Esophagus mucosa (tissue), 1 donor: Measurements from ENCODE around the gene SHROOM4. TPM values are rescaled to one million over a fixed set of nuclear protein-coding genes. Genes with fewer than 3 reads are reported as not detected.

Experiments
- ATAC-seq: fragments of 200-7000 bp; cut with Tn5 transposase; one replicate; pipeline ENCODE4 v1.9.1; 2020
- total RNA-seq: library from RNA; stranded (reverse); gene quantifications from one replicate; pipeline ENCODE4 v1.2.4, GENCODE V29; 2023
- donor health status: DM: yes; HTN: yes; CAD: no.

The SHROOM4 gene
- 1.7 TPM for total RNA-seq

DNA sequence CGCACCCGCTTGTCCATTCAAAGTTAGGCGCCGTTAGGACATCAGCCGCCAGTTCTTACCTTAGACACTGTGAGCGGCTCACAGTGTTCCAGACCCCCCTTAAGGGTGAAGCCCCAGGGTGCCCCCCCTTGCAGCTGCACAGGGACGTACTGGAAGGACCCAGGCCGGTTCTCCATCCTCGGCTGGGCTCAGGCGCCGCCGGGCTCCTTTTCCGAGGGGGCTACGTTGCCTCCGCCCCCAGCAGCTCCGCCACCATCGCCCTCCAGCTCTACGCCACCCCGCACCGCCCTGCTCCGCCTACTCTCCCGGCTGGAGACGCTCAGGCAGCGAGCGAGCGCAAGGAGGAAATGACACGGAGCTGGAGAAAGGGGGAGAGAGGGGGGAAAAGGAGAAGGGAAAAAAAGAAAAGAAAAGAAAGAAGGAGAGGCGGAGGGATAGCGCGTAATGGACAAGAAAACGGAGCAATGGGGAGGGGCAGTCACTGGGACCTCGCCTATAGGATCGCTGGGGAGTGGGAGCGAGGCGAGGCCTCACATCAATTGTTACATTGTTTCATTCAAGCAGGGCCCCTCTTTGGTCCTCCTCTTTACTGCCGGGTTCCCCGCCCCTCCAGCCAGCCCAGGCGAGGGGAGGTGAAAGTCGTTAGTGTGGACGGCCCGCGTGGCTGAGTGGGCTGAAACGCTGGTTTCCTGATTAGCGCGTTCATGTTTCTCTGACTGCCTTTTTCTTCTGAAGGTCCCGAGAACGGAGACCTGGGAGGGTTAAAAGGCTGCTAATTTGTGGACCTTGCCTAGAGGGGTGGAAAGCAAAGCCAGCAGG, at the start of gene SHROOM4:
Gene SHROOM4, minus strand, starts transcription at position 352 of the 819 bp plus-strand sequence. Its CDS starts 176 bp downstream, at position 176.
- ATAC-seq: peak; percentile 57

DNA sequence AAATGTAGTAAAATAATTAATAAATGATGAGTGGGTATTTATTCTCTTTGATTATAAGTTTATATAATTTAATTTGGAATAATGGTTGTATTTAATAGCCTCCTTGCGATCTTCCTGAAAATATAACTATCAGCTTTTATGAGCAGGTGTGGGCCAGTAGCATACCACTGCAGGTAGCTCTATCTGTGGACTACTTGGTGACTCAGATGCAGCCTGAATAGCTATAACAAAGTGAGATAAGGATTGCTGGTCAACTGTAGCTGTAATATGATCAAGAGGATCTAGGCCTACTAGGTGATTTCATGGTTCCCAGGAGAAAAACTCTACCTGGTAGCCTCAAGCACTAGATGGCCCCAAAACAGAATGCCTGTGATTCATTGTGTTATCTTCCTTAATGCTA, 49.5 kb upstream of the SHROOM4 start:
- no peak for ATAC-seq

- ATAC-seq: no peak
Measured at GRCh38 chrX:50860518-50860917, 46.5 kb upstream of the SHROOM4 start.

DNA sequence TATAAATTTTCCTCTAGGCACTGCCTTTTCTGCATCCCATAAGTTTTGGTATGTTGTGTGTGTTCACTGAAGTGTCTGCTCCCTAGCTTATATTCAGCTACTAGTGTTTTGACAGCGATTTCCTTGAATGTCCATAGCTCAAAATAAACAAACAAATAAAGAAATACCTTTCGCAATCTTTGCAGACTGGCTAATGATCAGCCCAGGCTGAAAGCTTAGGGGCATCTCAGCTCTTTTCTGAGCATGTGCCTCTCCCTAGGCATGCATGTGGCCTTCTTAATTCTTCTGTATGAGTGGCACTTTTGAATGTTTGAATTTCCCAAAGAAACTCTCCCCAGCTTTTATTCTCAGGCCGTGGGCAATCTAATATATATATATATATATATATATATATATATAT, 44.6 kb upstream of the SHROOM4 start:
- ATAC-seq: no peak

GRCh38 chrX:50853399-50853798, 39.4 kb upstream of the SHROOM4 start:
- ATAC-seq: no peak

GRCh38 chrX:50852524-50852923, 38.5 kb upstream of the SHROOM4 start:
- no peak for ATAC-seq

GRCh38 chrX:50842221-50842620, 28.2 kb upstream of the SHROOM4 start:
- no peak for ATAC-seq

DNA sequence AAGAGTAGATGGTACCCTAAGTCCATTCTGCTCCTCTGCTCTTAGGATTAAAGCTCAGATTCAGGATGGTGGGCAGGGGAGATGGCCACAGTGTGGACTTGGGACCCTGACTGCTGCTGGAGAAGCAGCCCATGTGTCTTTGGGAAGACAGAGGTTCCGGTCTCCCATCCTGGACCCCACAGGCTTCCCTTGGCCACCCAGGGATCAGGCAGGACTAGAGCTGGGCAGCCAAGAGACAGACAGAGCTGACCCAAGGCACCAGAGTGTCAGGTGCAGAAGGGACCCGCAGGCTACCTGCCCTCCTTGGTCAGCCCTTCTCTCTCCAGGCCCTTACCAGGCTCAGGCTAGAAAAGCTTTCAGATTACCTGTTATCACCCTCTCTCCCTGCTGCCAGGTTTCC, 25.7 kb upstream of the SHROOM4 start:
- no peak for ATAC-seq

- ATAC-seq: no peak
Measured at GRCh38 chrX:50838820-50839600, 25.0 kb upstream of the SHROOM4 start.

DNA sequence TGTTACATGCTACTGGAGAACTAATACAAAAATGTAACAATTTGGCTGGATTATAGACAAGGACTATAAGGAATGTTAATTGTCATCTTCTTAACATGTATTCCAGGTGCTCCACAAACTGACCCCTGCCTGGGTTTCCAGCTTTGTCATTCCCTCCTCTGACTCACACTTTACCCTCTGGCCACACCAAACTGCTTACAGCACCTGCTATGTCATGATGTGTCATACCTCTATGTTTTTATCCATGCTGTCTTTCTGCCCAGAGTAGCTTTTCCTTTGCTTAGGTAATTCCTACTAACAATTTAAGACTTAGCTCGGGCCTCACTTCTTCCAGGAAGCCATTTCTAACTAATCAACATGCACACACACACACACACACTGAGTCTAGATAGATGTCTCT, 14.0 kb upstream of the SHROOM4 start:
- ATAC-seq: peak; percentile 92

- ATAC-seq: no peak
Measured at GRCh38 chrX:50825825-50826224, 11.8 kb upstream of the SHROOM4 start.

DNA sequence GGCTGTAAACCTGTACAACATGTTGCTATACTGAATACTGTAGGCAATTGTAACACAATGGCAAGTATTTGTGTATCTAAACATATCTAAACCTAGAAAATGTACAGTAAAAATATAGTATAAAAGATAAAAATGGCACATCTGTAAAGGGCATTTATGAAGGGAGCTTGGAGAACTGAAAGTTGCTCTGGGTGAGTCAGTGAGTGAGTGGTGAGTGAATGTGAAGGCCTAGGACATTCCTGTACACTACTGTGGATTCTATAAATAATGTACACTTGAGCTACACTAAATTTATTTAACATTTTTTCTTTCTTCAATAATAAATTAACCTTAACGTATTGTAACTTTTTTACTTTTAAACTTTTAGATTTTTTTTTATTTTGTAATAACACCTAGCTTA, 5.0 kb upstream of the SHROOM4 start:
- ATAC-seq: no peak

DNA sequence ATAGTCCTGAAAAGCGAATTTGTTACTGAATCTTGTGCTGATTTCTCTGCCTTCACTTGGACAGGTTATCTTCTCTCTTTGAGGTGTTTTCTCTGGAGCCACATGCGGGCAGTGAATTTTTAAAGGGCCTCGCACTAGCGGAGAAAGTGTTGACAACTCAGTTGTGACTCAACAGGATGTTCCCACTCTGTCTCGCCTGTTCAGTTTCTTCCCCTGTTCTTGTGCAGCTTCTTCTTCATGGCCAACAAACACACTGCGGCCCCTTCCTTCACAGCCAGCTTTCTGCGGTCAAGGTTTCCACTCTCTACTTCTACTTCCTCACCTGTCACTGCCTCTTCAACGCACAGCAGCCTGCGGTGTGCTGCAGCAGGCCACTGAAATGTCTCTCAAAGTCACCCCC, 1.1 kb upstream of the SHROOM4 start:
- ATAC-seq: no peak

- no peak for ATAC-seq
Measured at GRCh38 chrX:50814701-50815100, 707 bp upstream of the SHROOM4 start.

- ATAC-seq: peak; percentile 58
Measured at GRCh38 chrX:50812995-50813842, 775 bp downstream of the SHROOM4 start.

DNA sequence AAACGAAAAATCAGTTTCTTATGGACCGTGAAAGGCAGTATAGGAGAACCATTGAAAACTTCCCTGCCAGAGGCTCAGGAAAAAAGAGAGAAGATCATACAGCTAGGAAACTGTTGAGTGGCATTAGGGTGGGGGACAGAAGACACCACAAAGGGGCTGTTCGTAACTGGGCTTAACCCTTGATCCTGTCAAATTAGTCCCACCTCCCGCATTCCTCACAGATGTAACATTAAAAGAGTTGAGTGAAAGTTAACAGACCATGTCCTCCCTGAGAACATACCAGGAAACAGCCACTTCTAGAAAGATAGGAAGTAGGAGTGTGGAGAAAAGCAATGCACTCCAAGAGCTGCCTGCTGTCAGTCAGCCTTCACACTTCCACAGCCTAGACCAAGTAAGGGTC, 8.7 kb downstream of the SHROOM4 start:
- no peak for ATAC-seq

GRCh38 chrX:50801135-50801534, 12.9 kb downstream of the SHROOM4 start:
- peak; percentile 60 for ATAC-seq

DNA sequence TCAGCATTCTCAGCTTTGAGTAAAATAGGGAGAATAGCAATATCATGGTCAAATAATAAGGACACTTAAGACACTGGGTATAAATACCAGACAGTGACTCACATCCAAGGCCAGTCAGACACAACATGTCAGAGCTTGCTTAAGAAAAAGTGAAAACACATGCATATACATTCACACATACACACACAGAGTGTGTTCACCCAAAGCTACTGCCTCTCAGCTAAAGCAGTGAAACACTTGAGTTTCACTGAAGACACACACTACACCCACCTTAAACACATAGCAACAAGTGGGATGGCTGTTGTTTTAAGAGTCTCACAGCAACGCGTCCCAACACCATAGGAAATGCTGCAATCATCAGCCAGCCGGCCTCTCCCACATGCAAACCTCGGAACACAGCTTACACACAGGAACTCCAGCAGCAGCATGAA, 14.4 kb downstream of the SHROOM4 start:
- ATAC-seq: peak; percentile 89

GRCh38 chrX:50798783-50799182, 15.2 kb downstream of the SHROOM4 start:
- no peak for ATAC-seq

GRCh38 chrX:50787099-50787498, 26.9 kb downstream of the SHROOM4 start:
- ATAC-seq: no peak

DNA sequence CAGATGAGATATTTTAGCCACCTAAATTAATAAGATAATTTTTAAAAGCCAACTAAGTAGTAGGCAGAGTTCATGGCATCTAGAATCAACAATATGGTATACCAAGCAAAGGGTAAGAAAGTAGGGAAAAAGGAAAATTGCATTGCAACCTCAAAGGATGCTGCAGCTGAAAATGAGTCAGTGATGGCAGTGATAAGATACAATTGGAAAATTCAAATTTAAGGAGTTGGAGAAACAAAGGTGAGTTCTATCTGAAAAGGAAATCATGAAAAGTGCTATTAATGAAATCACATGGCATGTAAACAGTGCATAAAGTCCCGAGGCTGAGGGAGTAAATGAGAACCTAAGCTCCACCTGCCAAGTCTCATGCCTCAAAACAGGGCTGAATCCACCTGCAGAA, 33.9 kb downstream of the SHROOM4 start:
- no peak for ATAC-seq

- no peak for ATAC-seq
Measured at GRCh38 chrX:50779694-50780093, 34.3 kb downstream of the SHROOM4 start.

DNA sequence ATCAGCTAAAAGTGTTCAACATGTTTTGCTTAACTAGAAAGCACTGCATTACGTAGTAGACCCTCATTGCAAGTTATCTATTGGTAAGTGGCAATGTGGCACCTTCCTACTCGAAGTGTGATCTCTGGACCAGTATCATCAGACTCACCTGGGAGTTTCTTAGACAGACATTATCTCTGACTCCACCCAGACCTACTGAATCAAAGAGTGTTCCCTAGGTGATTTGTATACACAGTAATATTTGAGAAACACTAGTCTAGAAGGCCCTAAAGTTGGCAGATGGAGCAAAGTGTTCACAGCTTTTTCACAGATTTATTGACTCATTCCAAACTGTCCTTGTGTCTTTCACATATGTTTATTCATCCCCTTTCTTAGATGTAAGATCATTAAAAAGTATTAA, 35.7 kb downstream of the SHROOM4 start:
- no peak for ATAC-seq
